Osteoblast (primary cell): ENCODE results near the gene POC1B. TPM values are rescaled to one million over a fixed set of nuclear protein-coding genes. Genes with fewer than 3 reads are reported as not detected.

ENCODE experiments used
- DNase-seq: peaks from one replicate; pipeline ENCODE4 v3.0.0; 2011; ENCODE audit warnings: low spot score, mixed read lengths; ENCODE audit not compliant: insufficient read length; ENCODE audit errors: missing footprints
- H2AFZ ChIP-seq: 2 replicates; pipeline ENCODE4 v1.6.0; 2011; ENCODE audit warnings: mild to moderate bottlenecking, low read length
- H3K27ac ChIP-seq: 2 replicates; pipeline ENCODE4 v1.5.1; 2011; ENCODE audit warnings: mild to moderate bottlenecking, low read depth, low read length, moderate library complexity
- H3K27me3 ChIP-seq: 2 replicates; pipeline ENCODE4 v1.6.0; 2012; ENCODE audit warnings: mild to moderate bottlenecking, control low read depth, inconsistent platforms, low read length, moderate library complexity; ENCODE audit not compliant: insufficient read depth
- H3K36me3 ChIP-seq: 2 replicates; pipeline ENCODE4 v1.5.1; 2011; ENCODE audit warnings: mild to moderate bottlenecking, low read length, control low read depth, moderate library complexity; ENCODE audit not compliant: insufficient read depth
- H3K4me1 ChIP-seq: 2 replicates; pipeline ENCODE4 v1.5.1; 2011; ENCODE audit warnings: mild to moderate bottlenecking, low read length, control low read depth, moderate library complexity; ENCODE audit not compliant: insufficient read depth
- H3K4me2 ChIP-seq: 2 replicates; pipeline ENCODE4 v1.6.0; 2011; ENCODE audit warnings: mild to moderate bottlenecking, low read length; ENCODE audit not compliant: insufficient read depth
- H3K4me3 ChIP-seq: fragments of 200-600 bp; sonication (generic); 3 replicates; pipeline ENCODE4 v1.5.1; 2012; ENCODE audit warnings: mild to moderate bottlenecking, low read length, inconsistent platforms; ENCODE audit not compliant: insufficient read depth
- H3K79me2 ChIP-seq: 2 replicates; pipeline ENCODE4 v1.6.0; 2012; ENCODE audit warnings: mild to moderate bottlenecking, low read length, control low read depth, inconsistent platforms; ENCODE audit not compliant: insufficient read depth
- H3K9me3 ChIP-seq: 2 replicates; pipeline ENCODE4 v1.5.1; 2011; ENCODE audit warnings: low read depth, low read length, control low read depth
- H4K20me1 ChIP-seq: 2 replicates; pipeline ENCODE4 v1.6.0; 2012; ENCODE audit warnings: mild to moderate bottlenecking, low read length, control low read depth; ENCODE audit not compliant: insufficient read depth
- CTCF ChIP-seq: IDR thresholded peaks from 2 replicates; pipeline ENCODE4 v1.5.1; 2011; ENCODE audit warnings: mild to moderate bottlenecking, low read depth, low read length, moderate library complexity; ENCODE audit errors: extremely low read depth
- total RNA-seq: library from RNA; depleted of rRNA; stranded (reverse); fragments of >200 nt; gene quantifications from 2 replicates; pipeline ENCODE4 v1.2.3, GENCODE V29; 2012

The POC1B gene
- total RNA-seq, 1 donor = 10.9 TPM

DNA sequence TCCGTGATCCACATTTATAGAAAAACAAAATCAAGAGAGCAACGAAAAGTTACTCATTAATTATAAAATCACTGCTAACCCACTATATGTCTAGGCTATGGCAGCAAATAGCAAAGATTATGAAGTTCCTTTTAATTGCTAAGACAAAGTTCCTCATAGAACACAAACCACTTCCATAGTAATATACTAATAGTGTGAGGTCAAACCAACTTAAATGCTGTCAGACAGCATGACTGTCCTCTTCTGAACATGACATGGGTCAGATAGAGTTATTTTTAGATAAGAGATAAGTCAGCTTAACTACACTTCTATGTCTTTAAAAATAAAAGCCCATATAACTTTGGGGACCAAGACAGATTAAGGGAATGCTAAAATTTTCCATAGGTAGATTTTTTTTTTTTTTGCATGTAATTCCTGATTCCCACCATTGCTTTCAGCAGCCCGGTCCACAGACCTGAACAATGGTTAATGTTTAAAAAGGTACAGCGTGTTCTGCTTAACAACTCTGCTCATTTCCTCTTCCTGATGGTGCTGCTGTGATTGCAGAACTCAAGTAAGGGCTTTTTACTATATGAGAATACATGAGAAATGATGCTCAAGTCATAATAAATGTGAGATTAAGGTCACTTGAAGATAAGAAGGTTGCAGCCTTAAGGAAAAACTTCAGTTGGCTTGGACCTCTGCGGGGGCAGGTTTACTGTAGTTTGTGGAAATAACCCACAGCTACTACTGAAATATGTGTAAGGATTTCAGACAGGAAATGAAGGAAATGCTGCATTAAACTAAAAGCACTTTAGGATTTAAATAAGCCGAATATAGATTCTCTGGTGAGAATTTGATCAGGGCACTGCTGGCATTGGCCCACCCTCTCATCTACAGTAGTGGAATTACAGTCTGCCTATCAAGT, 135.8 kb downstream of the POC1B start:
- no peaks in the 10 kb centered on the region for H3K9me3 ChIP-seq
- H3K4me2 ChIP-seq = peak overlapping the region; percentile 37
- peaks cover 24% of the 10 kb centered on the region for H3K4me1 ChIP-seq
- no peak overlapping the region for H2AFZ ChIP-seq
- no peak for TF ChIP-seq CTCF
- no peaks in the 10 kb centered on the region for H3K79me2 ChIP-seq
- H4K20me1 ChIP-seq = no peaks in the 10 kb centered on the region
- DNase-seq = no peak
- H3K27me3 ChIP-seq = no peaks in the 10 kb centered on the region
- peak overlapping the region; percentile 82 for H3K27ac ChIP-seq
- H3K36me3 ChIP-seq = no peaks in the 10 kb centered on the region
- no peak overlapping the region for H3K4me3 ChIP-seq

DNA sequence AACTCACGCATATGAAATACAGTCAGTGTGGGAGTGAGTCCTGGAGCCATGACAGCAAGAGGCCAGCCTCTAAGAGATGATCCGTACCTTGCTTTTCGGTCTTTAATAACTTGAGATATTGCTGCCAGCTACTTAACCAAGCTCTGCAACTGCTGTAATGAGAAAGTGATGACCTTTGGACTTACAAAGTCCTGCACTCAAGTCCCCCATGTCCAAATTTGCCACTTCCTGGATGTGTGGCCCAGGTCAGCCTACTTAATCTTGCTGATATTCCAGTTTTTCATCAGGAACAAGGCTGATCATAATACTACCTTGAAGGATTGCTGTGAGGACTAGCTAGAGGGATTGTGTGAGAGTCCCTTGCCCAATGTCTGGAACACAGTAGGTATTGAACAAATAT, 139.7 kb downstream of the POC1B start:
- H4K20me1 ChIP-seq = no peaks in the 10 kb centered on the region
- no peaks in the 10 kb centered on the region for H3K27me3 ChIP-seq
- no peaks in the 10 kb centered on the region for H3K9me3 ChIP-seq
- no peaks in the 10 kb centered on the region for H3K79me2 ChIP-seq
- no peak for TF ChIP-seq CTCF
- H3K4me1 ChIP-seq = peaks cover 33% of the 10 kb centered on the region
- no peaks in the 10 kb centered on the region for H3K36me3 ChIP-seq
- H3K27ac ChIP-seq = no peak overlapping the region
- no peak overlapping the region for H3K4me3 ChIP-seq
- no peak overlapping the region for H3K4me2 ChIP-seq
- no peak overlapping the region for H2AFZ ChIP-seq
- no peak for DNase-seq

GRCh38 chr12:89384807-89385206, 141.0 kb downstream of the POC1B start:
- peaks cover 20% of the 10 kb centered on the region for H3K4me1 ChIP-seq
- peak overlapping the region; percentile 13 for H2AFZ ChIP-seq
- no peaks in the 10 kb centered on the region for H4K20me1 ChIP-seq
- peak overlapping the region; percentile 15 for H3K4me2 ChIP-seq
- DNase-seq = no peak
- H3K27me3 ChIP-seq = no peaks in the 10 kb centered on the region
- H3K27ac ChIP-seq = peak overlapping the region; percentile 68
- no peaks in the 10 kb centered on the region for H3K79me2 ChIP-seq
- no peaks in the 10 kb centered on the region for H3K9me3 ChIP-seq
- no peak overlapping the region for H3K4me3 ChIP-seq
- no peak for TF ChIP-seq CTCF
- no peaks in the 10 kb centered on the region for H3K36me3 ChIP-seq

DNA sequence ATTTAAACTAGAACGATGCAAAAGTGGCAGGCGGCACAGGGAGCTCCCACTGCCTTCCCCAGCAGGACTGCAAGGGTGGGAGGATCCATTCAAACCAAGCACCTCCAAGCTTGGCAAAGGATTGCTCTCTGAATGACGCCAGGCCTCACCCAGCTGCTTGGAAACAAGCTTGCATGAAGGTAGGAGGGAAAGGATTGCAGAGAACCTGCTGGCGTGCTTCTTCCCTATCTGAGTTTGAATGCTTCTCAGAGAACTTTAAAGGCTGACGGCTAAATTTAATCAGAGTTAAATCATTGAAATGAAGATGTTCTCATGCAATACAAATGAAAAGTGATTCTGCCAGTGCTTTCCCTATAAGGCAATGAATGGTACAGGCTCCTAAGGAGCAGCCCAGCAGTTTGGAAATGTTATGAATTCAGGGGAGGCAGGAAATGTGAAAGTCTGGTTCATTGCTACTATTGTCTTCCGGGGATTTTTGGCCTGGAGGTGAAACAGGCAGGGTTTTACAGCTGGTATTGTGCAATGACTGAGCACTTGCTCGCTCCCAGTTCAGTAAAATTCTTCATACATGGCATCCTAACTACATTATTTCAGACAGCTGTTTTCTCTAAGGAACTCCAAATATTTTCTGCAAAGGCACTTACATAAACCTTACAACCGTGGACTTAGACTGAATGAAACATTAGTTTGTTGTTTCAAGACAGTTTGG, 141.6 kb downstream of the POC1B start:
- peaks cover 18% of the 10 kb centered on the region for H3K4me1 ChIP-seq
- H3K27ac ChIP-seq = peak overlapping the region; percentile 68
- H3K79me2 ChIP-seq = no peaks in the 10 kb centered on the region
- H2AFZ ChIP-seq = peak overlapping the region; percentile 13
- H3K9me3 ChIP-seq = no peaks in the 10 kb centered on the region
- no peak for DNase-seq
- no peaks in the 10 kb centered on the region for H3K27me3 ChIP-seq
- no peak for TF ChIP-seq CTCF
- peak overlapping the region; percentile 15 for H3K4me2 ChIP-seq
- no peaks in the 10 kb centered on the region for H4K20me1 ChIP-seq
- peak overlapping the region; percentile 1 for H3K4me3 ChIP-seq
- no peaks in the 10 kb centered on the region for H3K36me3 ChIP-seq
